ENCODE data around the gene TNN. TPM values are rescaled to one million over a fixed set of nuclear protein-coding genes. Genes with fewer than 3 reads are reported as not detected.

Gene TNN
- total and polyA plus RNA-seq, 10 of the 15 experiments (the other 5 are each of a cell fraction or from before 2014, with no cell fraction given) = 0.05 to 0.17 (median 0.11) TPM

DNA sequence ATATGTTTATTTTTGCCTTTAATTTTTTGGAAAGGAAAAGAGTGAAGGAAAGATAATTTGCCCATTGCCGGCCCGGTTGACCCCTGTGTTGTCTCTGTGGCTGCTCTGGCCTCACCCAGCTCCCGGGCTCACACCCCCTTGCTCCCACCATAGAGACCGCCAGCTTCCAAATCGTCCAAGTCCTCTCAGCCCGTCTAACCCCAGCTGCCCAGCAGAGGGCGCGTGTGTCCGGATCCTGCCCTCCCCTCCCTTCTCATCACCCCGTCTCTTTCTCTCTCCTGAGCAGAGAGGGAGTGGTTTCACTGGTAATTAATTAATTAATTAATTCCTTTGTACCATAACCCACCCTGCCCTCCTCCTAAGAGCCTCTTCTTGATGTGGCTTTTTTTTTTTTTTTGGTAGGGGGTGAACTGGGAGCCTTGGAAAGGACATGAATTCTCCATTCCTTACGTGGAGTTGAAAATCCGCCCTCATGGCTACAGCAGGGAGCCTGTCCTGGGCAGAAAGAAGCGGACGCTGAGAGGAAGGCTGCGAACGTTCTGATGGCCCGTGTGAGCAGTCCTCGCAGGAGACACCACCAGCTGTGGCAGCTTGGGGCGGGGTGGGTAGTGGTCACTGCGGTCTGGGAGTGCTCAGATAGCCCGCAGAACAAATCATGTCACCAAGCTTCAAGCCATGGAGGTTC is 79.0 kb downstream of the TNN start (continued):
- no peak for TF ChIP-seq ESRRA (IDR thresholded peaks at IDR 0.05; ENCODE audit: low read length)

- Histone ChIP-seq H3K4me2 (ENCODE audit: control insufficient read depth, insufficient read depth) (no peak overlapping the region), H4K20me1 (ENCODE audit: control insufficient read depth, insufficient read depth) (no peaks in the 10 kb centered on the region), H3K4me1 (ENCODE audit: control insufficient read depth, insufficient read depth, low read length) (peaks cover 7% of the 10 kb centered on the region), H3K9me3 (replicated peaks; ENCODE audit: control insufficient read depth, insufficient read depth, low read length) (no peaks in the 10 kb centered on the region; the same call in 1 of the 3 replicates), H3K4me3 (no peak overlapping the region), H3K9ac (ENCODE audit: control insufficient read depth, insufficient read depth, low read length) (no peak overlapping the region), H3K27ac (ENCODE audit: control insufficient read depth, insufficient read depth) (no peak overlapping the region), H3K36me3 (ENCODE audit: control insufficient read depth in 2 of 2, insufficient read depth in 2 of 2, low read length in 1 of 2) (no peaks in the 10 kb centered on the region), H2AFZ (ENCODE audit: control insufficient read depth, low read depth, low read length) (no peak overlapping the region), H3K27me3 (replicated peaks in 1 of 2; ENCODE audit: control insufficient read depth in 2 of 2, insufficient read depth in 2 of 2, low read length in 1 of 2) (peaks cover 0 to 2% of the 10 kb centered on the region in 2 experiments; a peak in 2 of 4 replicates), H3K79me2 (ENCODE audit: control insufficient read depth, insufficient read depth, low read length) (no peaks in the 10 kb centered on the region)
- FAIRE-seq (no peak), ATAC-seq (no peak), DNase-seq (ENCODE audit: low read depth, low spot score) (no peak)
- intact Hi-C loops (cut with micrococcal nuclease; ENCODE audit: unreplicated experiment) (no loop called here), in situ Hi-C loops (cut with MboI) (no loop called here)
- CTCF ChIA-PET = interaction anchor here (1.1 to 13.1 kb wide), 13 partner anchors 15 to 289 kb away, joined by 3 to 482 read pairs (median 38); partner anchors contain the start of gene MRPS14
- WGBS (ENCODE audit: insufficient coverage, insufficient replicate concordance, low lambda C conversion rate, missing lambda C conversion rate) = 66% methylated on average over 5 of the region's 5 CpGs
- POLR2A ChIA-PET = interaction anchor here (1.5 kb wide), 1 partner anchor 16 kb away, joined by 3 read pairs; no protein-coding TSS in a partner anchor
- BruUV-seq (replicated peaks) = no TSS peak
- SMC1A ChIA-PET (ENCODE audit: uncharacterized antibody, unreplicated experiment) = interaction anchor here (0.6 to 8.9 kb wide), 4 partner anchors 11 to 172 kb away, joined by 3 to 208 read pairs (median 15); no protein-coding TSS in a partner anchor
- TF ChIP-seq ZNF274 (IDR thresholded peaks at IDR 0.05; ENCODE audit: insufficient read depth, insufficient read length) (no peak), HDAC2 (IDR thresholded peaks at IDR 0.05) (no peak), FOS (IDR thresholded peaks at IDR 0.05; ENCODE audit: borderline replicate concordance, extremely low read depth, insufficient read length) (no peak), POLR2AphosphoS5 (IDR thresholded peaks at IDR 0.05; ENCODE audit: low read length) (no peak), IRF4 (IDR thresholded peaks at IDR 0.05; ENCODE audit: low read depth, low read length) (no peak), E2F4 (IDR thresholded peaks at IDR 0.05; ENCODE audit: low read depth, low read length) (no peak), SKIL (IDR thresholded peaks at IDR 0.05; ENCODE audit: low read depth, poor library complexity, severe bottlenecking) (no peak), YBX1 (IDR thresholded peaks at IDR 0.05) (no peak), NFYA (IDR thresholded peaks at IDR 0.05; ENCODE audit: borderline replicate concordance, low read depth, low read length) (no peak)
- TF ChIP-seq, protein P1, sequence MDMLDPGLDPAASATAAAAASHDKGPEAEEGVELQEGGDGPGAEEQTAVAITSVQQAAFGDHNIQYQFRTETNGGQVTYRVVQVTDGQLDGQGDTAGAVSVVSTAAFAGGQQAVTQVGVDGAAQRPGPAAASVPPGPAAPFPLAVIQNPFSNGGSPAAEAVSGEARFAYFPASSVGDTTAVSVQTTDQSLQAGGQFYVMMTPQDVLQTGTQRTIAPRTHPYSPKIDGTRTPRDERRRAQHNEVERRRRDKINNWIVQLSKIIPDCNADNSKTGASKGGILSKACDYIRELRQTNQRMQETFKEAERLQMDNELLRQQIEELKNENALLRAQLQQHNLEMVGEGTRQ (IDR thresholded peaks at IDR 0.05; ENCODE audit: borderline replicate concordance, low read depth, low read length) = no peak
- TF ChIP-seq, protein P2, sequence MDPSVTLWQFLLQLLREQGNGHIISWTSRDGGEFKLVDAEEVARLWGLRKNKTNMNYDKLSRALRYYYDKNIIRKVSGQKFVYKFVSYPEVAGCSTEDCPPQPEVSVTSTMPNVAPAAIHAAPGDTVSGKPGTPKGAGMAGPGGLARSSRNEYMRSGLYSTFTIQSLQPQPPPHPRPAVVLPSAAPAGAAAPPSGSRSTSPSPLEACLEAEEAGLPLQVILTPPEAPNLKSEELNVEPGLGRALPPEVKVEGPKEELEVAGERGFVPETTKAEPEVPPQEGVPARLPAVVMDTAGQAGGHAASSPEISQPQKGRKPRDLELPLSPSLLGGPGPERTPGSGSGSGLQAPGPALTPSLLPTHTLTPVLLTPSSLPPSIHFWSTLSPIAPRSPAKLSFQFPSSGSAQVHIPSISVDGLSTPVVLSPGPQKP (IDR thresholded peaks at IDR 0.05; ENCODE audit: low read depth, low read length) = no peak
- RAD21 ChIA-PET (ENCODE audit: unreplicated experiment) = interaction anchor here (2.0 to 9.9 kb wide), 3 partner anchors 23 to 172 kb away, joined by 19 to 191 read pairs (median 27); no protein-coding TSS in a partner anchor
These were observed 79.9 kb downstream of the TNN start for GRCh38 chr1:175147569-175147968.

Data from GM12878 (cell line).